Pancreas (tissue), 10 donors: ENCODE data around the gene PRSS22. TPM values are rescaled to one million over a fixed set of nuclear protein-coding genes. Genes with fewer than 3 reads are reported as not detected.

Source experiments
- ATAC-seq, 4 donors: fragments of 200-7000 bp; cut with Tn5 transposase; one replicate each; pipeline versions ENCODE4 v1.8.0 to v1.9.1; 2020; ENCODE audit warnings: mild to moderate bottlenecking in 4 of 4, moderate library complexity in 4 of 4
- DNase-seq, 6 donors: peaks; one replicate each; pipeline ENCODE4 v3.0.0-alpha.2; 2020
- FAIRE-seq: peaks from 2 replicates; lab custom pipeline; 2012; peaks lifted over from hg19 to GRCh38; lab: Jason Lieb, UNC
- H3K27ac ChIP-seq, 4 donors: fragments of 200-600 bp; sonication (generic); 1 replicate in 3 of 4; 2 replicates in 1 of 4; pipeline versions ENCODE4 v1.5.0 to v1.8.0; 2020
- H3K27me3 ChIP-seq, 4 donors: fragments of 200-600 bp; one replicate each; pipeline ENCODE4 v1.8.0; 2021
- H3K36me3 ChIP-seq, 3 donors: fragments of 200-600 bp; sonication (generic) in 1 of 3; one replicate each; pipeline versions ENCODE4 v1.5.0 to v1.8.0; 2020 to 2021
- H3K4me1 ChIP-seq, 3 donors: fragments of 200-600 bp; one replicate each; pipeline ENCODE4 v1.8.0; 2021
- H3K4me3 ChIP-seq, 4 donors: fragments of 200-600 bp; sonication (generic) in 2 of 4; one replicate each; pipeline versions ENCODE4 v1.5.0 to v1.8.0; 2020 to 2021
- H3K9me3 ChIP-seq, 4 donors: fragments of 200-600 bp; one replicate each; pipeline ENCODE4 v1.8.0; 2021
- CTCF ChIP-seq, 4 donors: fragments of 200-600 bp; sonication (generic) in 3 of 4; IDR thresholded peaks; one replicate each; pipeline versions ENCODE4 v1.5.0 to v1.8.0; 2021; ENCODE audit warnings: antibody characterized with exemption in 4 of 4
- WGBS, 2 donors: extraction: QIAGEN DNeasy Blood & Tissue Kit; methylation state at CpG; one replicate each; pipeline ENCODE4 v1.1.7; 2013; 5-methylcytosine and 5-hydroxymethylcytosine counted together
- intact Hi-C, 3 donors: fragments of 100-400 bp; cut with DNase I; formaldehyde crosslinking; loops; one replicate each; pipeline versions ENCODE4 v1.11.1 to v1.14.2; 2022
- polyA plus RNA-seq, 2 donors: library from polyadenylated mRNA; stranded (reverse); fragments of 200-250 nt; gene quantifications; one replicate each; pipeline ENCODE4 v1.2.3, GENCODE V29; 2013
- total RNA-seq, 6 donors: library from RNA; stranded (reverse); fragmentation: NEBNext Ultra II Directional in 4 of 6; extraction: Animal tissue kit (Norgen Biotek cat#: 25700) in 4 of 6; gene quantifications; one replicate each; pipeline versions ENCODE4 v1.2.1 to v1.2.4, GENCODE V29; 2021 to 2023
- donor health status: healthy with polysubstance abuse.
- donor health status: DM: no; HTN: no; CAD: no; lungs with moderate emphysema.
- donor health status: DM: no; HTN: no; CAD: no.
- donor health status: control.
- donor health status: control.
- donor health status: Bipolar disorder and iron deficiency.
- donor health status: DM: yes; HTN: yes; CAD: no.
- donor health status: DM: no; HTN: no; CAD: no.
- donor health status: DM: no; HTN: no; CAD: no.
- donor health status: DM: yes; HTN: yes; CAD: no.

PRSS22 gene
- total and polyA plus RNA-seq, 8 donors, result 8.4 to 59.5 (median 16.9) TPM

GRCh38 chr16:2899564-2900072 lies 41.6 kb upstream of the PRSS22 start:
- H3K27ac ChIP-seq, result no peak overlapping the region
- no peak for TF ChIP-seq CTCF (IDR thresholded peaks at IDR 0.05)
- H3K9me3 ChIP-seq, result no peaks in the 10 kb centered on the region
- 90 to 92% methylated on average over 13 of the region's 13 CpGs for WGBS, 2 donors
- ATAC-seq (no peak), FAIRE-seq (no peak), DNase-seq (no peak)
- intact Hi-C loops, result no loop called here
- H3K4me3 ChIP-seq, result no peak overlapping the region
- H3K4me1 ChIP-seq, result peaks cover 0 to 4% (median 3%) of the 10 kb centered on the region in 3 donors
- peaks cover 0 to 6% (median 0%) of the 10 kb centered on the region in 3 donors for H3K36me3 ChIP-seq
- H3K27me3 ChIP-seq, result no peaks in the 10 kb centered on the region

GRCh38 chr16:2898831-2899563 lies 41.0 kb upstream of the PRSS22 start:
- peaks cover 0 to 4% (median 3%) of the 10 kb centered on the region in 3 donors for H3K4me1 ChIP-seq
- H3K9me3 ChIP-seq, result no peaks in the 10 kb centered on the region
- no peak for DNase-seq
- WGBS, 2 donors, result 86% methylated on average over 10 of the region's 10 CpGs
- no peak for FAIRE-seq
- no peak for TF ChIP-seq CTCF (IDR thresholded peaks at IDR 0.05)
- no peak overlapping the region for H3K27ac ChIP-seq
- no peak for ATAC-seq
- peaks cover 0 to 6% (median 0%) of the 10 kb centered on the region in 3 donors for H3K36me3 ChIP-seq
- no peak overlapping the region for H3K4me3 ChIP-seq
- intact Hi-C loops, result no loop called here
- H3K27me3 ChIP-seq, result no peaks in the 10 kb centered on the region

GRCh38 chr16:2897110-2897509 lies 39.1 kb upstream of the PRSS22 start:
- Histone ChIP-seq H3K27me3 (no peaks in the 10 kb centered on the region), H3K4me1 (no peaks in the 10 kb centered on the region), H3K36me3 (peaks cover 0 to 6% (median 0%) of the 10 kb centered on the region in 3 donors), H3K4me3 (no peak overlapping the region), H3K9me3 (no peaks in the 10 kb centered on the region), H3K27ac (no peak overlapping the region)
- TF ChIP-seq CTCF (IDR thresholded peaks at IDR 0.05), result no peak
- no peak for DNase-seq
- WGBS, 2 donors, result 88 to 90% methylated on average over 7 of the region's 7 CpGs
- ATAC-seq, result no peak
- FAIRE-seq, result no peak
- intact Hi-C loops, result no loop called here

GRCh38 chr16:2896480-2897010 lies 38.6 kb upstream of the PRSS22 start:
- H3K4me1 ChIP-seq, result no peaks in the 10 kb centered on the region
- no peak overlapping the region for H3K4me3 ChIP-seq
- ATAC-seq, result no peak
- WGBS, 2 donors, result 96 to 97% methylated on average over 19 of the region's 19 CpGs
- peaks cover 0 to 6% (median 0%) of the 10 kb centered on the region in 3 donors for H3K36me3 ChIP-seq
- H3K27ac ChIP-seq, result no peak overlapping the region
- FAIRE-seq, result no peak
- no peaks in the 10 kb centered on the region for H3K27me3 ChIP-seq
- intact Hi-C loops, result no loop called here
- no peaks in the 10 kb centered on the region for H3K9me3 ChIP-seq
- no peak for TF ChIP-seq CTCF (IDR thresholded peaks at IDR 0.05)
- no peak for DNase-seq

GRCh38 chr16:2895813-2896212 lies 37.8 kb upstream of the PRSS22 start:
- Histone ChIP-seq H3K4me1 (no peaks in the 10 kb centered on the region), H3K9me3 (no peaks in the 10 kb centered on the region), H3K36me3 (peaks cover 0 to 6% (median 0%) of the 10 kb centered on the region in 3 donors), H3K27ac (no peak overlapping the region), H3K27me3 (no peaks in the 10 kb centered on the region), H3K4me3 (no peak overlapping the region)
- TF ChIP-seq CTCF (IDR thresholded peaks at IDR 0.05), result no peak
- no peak for DNase-seq
- FAIRE-seq, result no peak
- intact Hi-C loops, result no loop called here
- 70 to 81% methylated on average over 4 of the region's 4 CpGs for WGBS, 2 donors
- no peak for ATAC-seq
